GM12873 (cell line): ENCODE measurements around the gene RIPK4.

ENCODE experiments used
- CTCF ChIP-seq: IDR thresholded peaks from 2 replicates; pipeline ENCODE4 v1.5.1; 2012; ENCODE audit warnings: low read depth, mild to moderate bottlenecking, moderate library complexity, low read length, control low read depth; ENCODE audit not compliant: insufficient read depth; ENCODE audit errors: missing control alignments

Gene RIPK4

GRCh38 chr21:41745026-41745820 lies 21.6 kb downstream of the RIPK4 start:
- no peak for TF ChIP-seq CTCF

DNA sequence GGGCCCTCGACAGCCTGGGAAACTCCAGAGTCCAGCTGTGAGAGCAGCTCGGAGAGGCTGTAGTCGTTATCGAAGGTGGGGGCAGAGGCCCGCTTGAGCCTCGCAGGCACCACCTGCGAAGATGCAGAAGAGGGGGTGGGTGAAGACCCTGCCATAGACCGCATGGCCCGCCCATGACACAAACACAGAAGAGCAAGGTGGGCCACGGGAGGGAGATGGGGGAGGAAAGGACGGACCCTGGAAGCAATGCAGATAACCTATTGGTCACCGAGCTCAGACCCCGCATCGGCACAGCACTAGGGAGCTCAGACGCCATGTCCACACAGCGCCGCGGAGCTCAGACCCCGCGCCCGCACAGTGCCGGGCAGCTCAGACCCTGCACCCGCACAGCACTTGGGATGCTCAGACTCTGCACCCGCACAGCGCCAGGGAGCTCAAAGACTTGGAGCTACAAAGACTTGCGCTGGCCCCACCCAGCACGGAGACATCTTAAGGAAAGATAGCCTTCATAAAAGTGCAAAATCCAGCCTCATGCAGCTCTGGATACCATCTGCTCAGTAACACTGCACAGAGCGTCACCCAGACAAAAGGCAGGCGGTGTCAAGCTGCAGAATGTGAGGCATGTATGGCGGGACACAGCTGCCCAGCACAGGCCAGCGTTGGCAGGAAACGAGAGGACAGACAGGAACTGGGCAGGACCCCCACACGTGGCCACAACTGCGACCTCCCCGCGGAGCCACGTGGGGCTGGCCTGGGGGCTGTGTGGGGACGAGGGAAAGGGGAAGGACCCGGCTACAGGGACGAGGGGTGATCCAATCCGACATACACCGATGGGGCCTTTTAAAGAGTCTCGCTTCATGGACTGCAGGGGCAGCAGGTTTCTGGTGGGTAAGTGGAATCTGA lies 22.6 kb downstream of the RIPK4 start:
- no peak for TF ChIP-seq CTCF

- TF ChIP-seq CTCF = no peak
Observed at GRCh38 chr21:41743321-41744027, 23.4 kb downstream of the RIPK4 start.

DNA sequence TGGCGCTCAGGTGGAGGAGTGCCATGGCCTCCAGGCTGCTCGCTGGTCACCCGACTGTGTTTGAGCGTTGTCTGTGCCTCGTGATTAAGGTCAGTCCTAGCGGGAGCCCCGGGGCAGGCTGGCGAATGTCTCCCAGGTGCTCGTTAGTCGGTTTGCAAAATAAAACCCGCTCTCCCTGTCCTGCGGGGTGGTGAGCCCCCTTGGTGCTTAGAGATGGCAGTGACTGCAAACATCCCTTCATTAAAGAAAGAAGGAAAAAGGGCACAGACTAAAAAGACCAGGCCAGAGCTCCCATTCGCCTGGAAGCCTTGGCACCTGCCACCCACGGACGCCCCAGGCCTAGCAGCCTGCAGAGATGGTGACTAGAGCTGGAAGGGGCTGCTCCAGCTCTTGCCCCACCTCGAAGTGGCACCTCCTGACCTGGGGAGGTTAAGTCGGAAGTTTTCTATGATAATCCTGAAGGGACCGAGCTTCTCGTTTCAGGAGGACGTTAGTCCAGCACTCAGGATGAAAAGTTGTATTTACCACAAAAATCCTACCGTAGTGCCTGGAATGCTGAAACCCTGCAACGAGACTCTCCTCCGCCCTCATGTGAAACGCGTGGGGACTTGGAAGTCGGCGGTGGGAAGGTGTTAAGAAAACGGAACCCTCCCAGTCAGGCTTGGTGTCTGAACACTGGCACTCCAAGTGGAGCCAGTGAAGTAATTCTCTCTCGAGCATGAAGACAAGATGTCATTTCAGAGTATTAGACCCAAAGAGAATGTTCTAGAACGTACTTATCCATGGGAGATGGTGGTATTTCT lies 24.6 kb downstream of the RIPK4 start:
- no peak for TF ChIP-seq CTCF

GRCh38 chr21:41741253-41742072 lies 25.4 kb downstream of the RIPK4 start:
- TF ChIP-seq CTCF = no peak

GRCh38 chr21:41740604-41741252 lies 26.1 kb downstream of the RIPK4 start:
- no peak for TF ChIP-seq CTCF
